Aorta (tissue), 5 donors: ENCODE data around the gene TIGD4. TPM values are rescaled to one million over a fixed set of nuclear protein-coding genes. Genes with fewer than 3 reads are reported as not detected.
A peak's percentile ranks its signal among the peaks of the same experiment; 100 is the strongest.

ENCODE experiments used
- ATAC-seq: fragments of 200-7000 bp; cut with Tn5 transposase; one replicate; pipeline ENCODE4 v1.9.1; 2022; ENCODE audit warnings: moderate library complexity; ENCODE audit not compliant: low FRiP score
- DNase-seq, 2 donors: peaks; one replicate each; pipeline ENCODE4 v3.0.0-alpha.2; 2020
- H3K27ac ChIP-seq, 2 donors: one replicate each; pipeline ENCODE4 v1.5.1; 2013; ENCODE audit warnings: low read length in 2 of 2, mild to moderate bottlenecking in 2 of 2, moderate library complexity in 2 of 2, control low read depth in 1 of 2, inconsistent platforms in 1 of 2, low read depth in 1 of 2
- H3K27me3 ChIP-seq, 2 donors: one replicate each; pipeline ENCODE4 v1.6.1; 2013; ENCODE audit warnings: control low read depth in 1 of 2, low read length in 1 of 2, mild to moderate bottlenecking in 1 of 2, moderate library complexity in 1 of 2; ENCODE audit not compliant: insufficient read depth in 2 of 2, control insufficient read depth in 1 of 2
- H3K36me3 ChIP-seq, 2 donors: one replicate each; pipeline ENCODE4 v1.6.1; 2013; ENCODE audit warnings: control low read depth in 1 of 2, low read length in 1 of 2, mild to moderate bottlenecking in 1 of 2; ENCODE audit not compliant: insufficient read depth in 2 of 2, control insufficient read depth in 1 of 2
- H3K4me1 ChIP-seq, 2 donors: one replicate each; pipeline ENCODE4 v1.6.1; 2013; ENCODE audit warnings: low read length in 2 of 2, control low read depth in 1 of 2, mild to moderate bottlenecking in 1 of 2, moderate library complexity in 1 of 2; ENCODE audit not compliant: insufficient read depth in 2 of 2, control insufficient read depth in 1 of 2
- H3K4me3 ChIP-seq, 2 donors: one replicate each; pipeline ENCODE4 v1.5.1; 2013; ENCODE audit warnings: low read length in 2 of 2, control low read depth in 1 of 2, mild to moderate bottlenecking in 1 of 2
- H3K9me3 ChIP-seq: one replicate; pipeline ENCODE4 v1.6.1; 2013; ENCODE audit warnings: mild to moderate bottlenecking, low read length; ENCODE audit not compliant: control insufficient read depth
- WGBS, 2 donors: extraction: QIAGEN DNeasy Blood & Tissue Kit; methylation state at CpG; one replicate each; pipeline ENCODE4 v1.1.7; 2013; 5-methylcytosine and 5-hydroxymethylcytosine counted together
- intact Hi-C, 2 donors: fragments of 100-400 bp; cut with DNase I; formaldehyde crosslinking; loops; one replicate each; pipeline versions ENCODE4 v1.14.2 to v1.15.0; 2022
- polyA plus RNA-seq, 2 donors: library from polyadenylated mRNA; stranded (reverse); fragments of 200-250 nt; gene quantifications; one replicate each; pipeline ENCODE4 v1.2.3, GENCODE V29; 2013
- total RNA-seq, 2 donors: library from RNA; stranded (reverse); fragmentation: NEBNext Ultra II Directional; extraction: Animal tissue kit (Norgen Biotek cat#: 25700); gene quantifications; one replicate each; pipeline ENCODE4 v1.2.1, GENCODE V29; 2021
- donor health status: healthy with polysubstance abuse.
- donor health status: Bipolar disorder and iron deficiency.
- donor health status: DM: no; HTN: no; CAD: no.
- donor health status: DM: no; HTN: no; CAD: no.
- donor health status: DM: yes; HTN: yes; CAD: no.

TIGD4 gene
- total and polyA plus RNA-seq, 4 donors: 0.30 to 0.32 TPM; not detected in 2

GRCh38 chr4:152786627-152787026 lies 7.1 kb upstream of the TIGD4 start:
- H3K4me1 ChIP-seq: peaks cover 0 to 3% of the 10 kb centered on the region in 2 donors
- no peaks in the 10 kb centered on the region for H3K27me3 ChIP-seq
- no peak overlapping the region for H3K4me3 ChIP-seq
- intact Hi-C loops: loop anchor here in 1 of 2 donors (10.0 kb wide), 1 partner anchor 338 kb away; no protein-coding TSS in a partner anchor
- ATAC-seq (no peak), DNase-seq (no peak)
- H3K27ac ChIP-seq: no peak overlapping the region
- WGBS, 2 donors: 91 to 95% methylated on average over 1 of the region's 1 CpG
- no peaks in the 10 kb centered on the region for H3K9me3 ChIP-seq
- H3K36me3 ChIP-seq: no peaks in the 10 kb centered on the region

GRCh38 chr4:152785639-152786615 lies 6.4 kb upstream of the TIGD4 start:
- H3K27ac ChIP-seq: no peak overlapping the region
- DNase-seq (no peak), ATAC-seq (no peak)
- H3K36me3 ChIP-seq: no peaks in the 10 kb centered on the region
- H3K4me1 ChIP-seq: peaks cover 0 to 3% of the 10 kb centered on the region in 2 donors
- no peaks in the 10 kb centered on the region for H3K27me3 ChIP-seq
- H3K9me3 ChIP-seq: no peaks in the 10 kb centered on the region
- WGBS, 2 donors: 47 to 56% methylated on average over 3 of the region's 3 CpGs
- intact Hi-C loops: loop anchor here in 1 of 2 donors (10.0 kb wide), 1 partner anchor 339 kb away; no protein-coding TSS in a partner anchor
- no peak overlapping the region for H3K4me3 ChIP-seq

- intact Hi-C loops: loop anchor here in 1 of 2 donors (10.0 kb wide), 1 partner anchor 340 kb away; no protein-coding TSS in a partner anchor
- Histone ChIP-seq H3K27ac (no peak overlapping the region), H3K4me1 (peaks cover 0 to 3% of the 10 kb centered on the region in 2 donors), H3K4me3 (no peak overlapping the region), H3K9me3 (no peaks in the 10 kb centered on the region), H3K27me3 (no peaks in the 10 kb centered on the region), H3K36me3 (no peaks in the 10 kb centered on the region)
- 75 to 76% methylated on average over 4 of the region's 4 CpGs for WGBS, 2 donors
- DNase-seq (no peak), ATAC-seq (no peak)
Measured at GRCh38 chr4:152784490-152785350, 5.2 kb upstream of the TIGD4 start.

GRCh38 chr4:152780267-152780778 lies 793 bp upstream of the TIGD4 start:
- no peaks in the 10 kb centered on the region for H3K36me3 ChIP-seq
- WGBS, 2 donors: 0 to 1% methylated on average over 14 of the region's 14 CpGs
- H3K27me3 ChIP-seq: no peaks in the 10 kb centered on the region
- no peaks in the 10 kb centered on the region for H3K9me3 ChIP-seq
- H3K27ac ChIP-seq: peak overlapping the region in 1 of 2 donors; percentile 59
- intact Hi-C loops: loop anchor here in 1 of 2 donors (10.0 kb wide), 1 partner anchor 344 kb away; no protein-coding TSS in a partner anchor
- ATAC-seq: peak; percentile 3
- no peaks in the 10 kb centered on the region for H3K4me1 ChIP-seq
- peak overlapping the region; percentile 38 to 63 for H3K4me3 ChIP-seq
- DNase-seq: no peak

- H3K9me3 ChIP-seq: no peaks in the 10 kb centered on the region
- H3K27ac ChIP-seq: peak overlapping the region in 1 of 2 donors; percentile 41
- ATAC-seq (peak; percentile 53), DNase-seq (peak in 1 of 2 donors; percentile 50)
- WGBS, 2 donors: 1% methylated on average over 30 of the region's 30 CpGs
- H3K4me3 ChIP-seq: peak overlapping the region; percentile 81 to 85
- intact Hi-C loops: loop anchor here (5.0 to 10.0 kb wide), 3 partner anchors 242 to 1684 kb away; partner anchors contain the start of genes FBXW7 (in 2 of the 2) and RPS3A (in 1 of the 2)
- H3K27me3 ChIP-seq: no peaks in the 10 kb centered on the region
- no peaks in the 10 kb centered on the region for H3K36me3 ChIP-seq
- no peaks in the 10 kb centered on the region for H3K4me1 ChIP-seq
Measured at GRCh38 chr4:152778656-152779512, 646 bp downstream of the TIGD4 start.

- H3K9me3 ChIP-seq: no peaks in the 10 kb centered on the region
- intact Hi-C loops: loop anchor here (5.0 to 10.0 kb wide), 3 partner anchors 240 to 1683 kb away; partner anchors contain the start of genes FBXW7 (in 2 of the 2) and RPS3A (in 1 of the 2)
- ATAC-seq (no peak), DNase-seq (no peak)
- no peak overlapping the region for H3K4me3 ChIP-seq
- H3K36me3 ChIP-seq: no peaks in the 10 kb centered on the region
- no peaks in the 10 kb centered on the region for H3K27me3 ChIP-seq
- H3K4me1 ChIP-seq: no peaks in the 10 kb centered on the region
- no peak overlapping the region for H3K27ac ChIP-seq
- WGBS, 2 donors: 86 to 91% methylated on average over 1 of the region's 1 CpG
Measured at GRCh38 chr4:152777488-152777887, 2.0 kb downstream of the TIGD4 start.

- no peaks in the 10 kb centered on the region for H3K27me3 ChIP-seq
- DNase-seq (no peak), ATAC-seq (no peak)
- no peak overlapping the region for H3K27ac ChIP-seq
- H3K4me1 ChIP-seq: no peaks in the 10 kb centered on the region
- H3K4me3 ChIP-seq: no peak overlapping the region
- H3K9me3 ChIP-seq: no peaks in the 10 kb centered on the region
- H3K36me3 ChIP-seq: no peaks in the 10 kb centered on the region
- intact Hi-C loops: loop anchor here (5.0 to 10.0 kb wide), 3 partner anchors 239 to 1682 kb away; partner anchors contain the start of genes FBXW7 (in 2 of the 2) and RPS3A (in 1 of the 2)
Measured at GRCh38 chr4:152776352-152776751, 3.2 kb downstream of the TIGD4 start.
